Testis (tissue), 2 donors: Measurements from ENCODE around the gene PTPMT1.

Source experiments
- POLR2A ChIP-seq: fragments of 450-650 bp; IDR thresholded peaks from one replicate; pipeline ENCODE4 v1.6.1; 2017; ENCODE audit warnings: antibody characterized with exemption, mild to moderate bottlenecking, moderate library complexity
- TF ChIP-seq, protein P1 (sequence below), 3 experiments: fragments of 450-650 bp in 2 of 3; fragments of 200-600 bp in 1 of 3; sonication (generic) in 1 of 3; IDR thresholded peaks; one replicate each; pipeline ENCODE4 v1.5.1; 2016 to 2019; ENCODE audit warnings: antibody characterized with exemption in 3 of 3, mild to moderate bottlenecking in 2 of 3, moderate library complexity in 1 of 3

DNA sequence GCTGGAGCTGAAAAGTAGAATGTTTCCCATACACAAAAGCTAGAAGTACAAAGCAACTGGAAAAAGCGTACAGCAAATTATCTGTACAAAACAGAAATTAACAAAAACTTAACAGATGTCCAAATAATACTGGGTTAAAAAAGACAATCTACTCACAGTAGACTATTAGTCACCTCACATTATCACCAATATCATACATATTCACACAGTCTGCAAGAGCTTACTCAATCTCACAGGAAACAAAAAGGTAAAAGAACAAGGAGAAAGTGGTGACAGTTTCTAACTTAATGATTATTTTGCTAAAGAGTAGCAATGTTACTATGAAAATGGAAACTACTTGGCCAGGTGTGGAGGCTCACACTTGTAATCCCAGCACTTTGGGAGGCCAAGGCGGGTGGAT, 24.3 kb upstream of the PTPMT1 start:
- TF ChIP-seq, protein P1, sequence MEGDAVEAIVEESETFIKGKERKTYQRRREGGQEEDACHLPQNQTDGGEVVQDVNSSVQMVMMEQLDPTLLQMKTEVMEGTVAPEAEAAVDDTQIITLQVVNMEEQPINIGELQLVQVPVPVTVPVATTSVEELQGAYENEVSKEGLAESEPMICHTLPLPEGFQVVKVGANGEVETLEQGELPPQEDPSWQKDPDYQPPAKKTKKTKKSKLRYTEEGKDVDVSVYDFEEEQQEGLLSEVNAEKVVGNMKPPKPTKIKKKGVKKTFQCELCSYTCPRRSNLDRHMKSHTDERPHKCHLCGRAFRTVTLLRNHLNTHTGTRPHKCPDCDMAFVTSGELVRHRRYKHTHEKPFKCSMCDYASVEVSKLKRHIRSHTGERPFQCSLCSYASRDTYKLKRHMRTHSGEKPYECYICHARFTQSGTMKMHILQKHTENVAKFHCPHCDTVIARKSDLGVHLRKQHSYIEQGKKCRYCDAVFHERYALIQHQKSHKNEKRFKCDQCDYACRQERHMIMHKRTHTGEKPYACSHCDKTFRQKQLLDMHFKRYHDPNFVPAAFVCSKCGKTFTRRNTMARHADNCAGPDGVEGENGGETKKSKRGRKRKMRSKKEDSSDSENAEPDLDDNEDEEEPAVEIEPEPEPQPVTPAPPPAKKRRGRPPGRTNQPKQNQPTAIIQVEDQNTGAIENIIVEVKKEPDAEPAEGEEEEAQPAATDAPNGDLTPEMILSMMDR (IDR thresholded peaks at IDR 0.05): no peak
- no peak for TF ChIP-seq POLR2A
